GM18505 (cell line): ENCODE results near the gene OR2Z1.
"Not testable (repeated sequence)": the region's sequence is repeated elsewhere in the genome, so short reads cannot be mapped to it uniquely, and the experiment has no call there.

Source experiments
- ATAC-seq: cut with Tn5 transposase; IDR thresholded peaks from one replicate; pipeline ENCODE4 v1.9.1; 2021; ENCODE audit not compliant: unreplicated experiment
- POLR2A ChIP-seq: IDR thresholded peaks from 4 replicates; pipeline ENCODE4 v1.6.1; 2011; ENCODE audit warnings: borderline replicate concordance; ENCODE audit not compliant: insufficient read depth, insufficient read length; ENCODE audit errors: extremely low read depth

Gene OR2Z1

GRCh38 chr19:8690753-8691539 lies 30.5 kb upstream of the OR2Z1 start:
- ATAC-seq = no peak

GRCh38 chr19:8695501-8695900 lies 25.9 kb upstream of the OR2Z1 start:
- no peak for ATAC-seq
- no peak for TF ChIP-seq POLR2A

More at GRCh38 chr19:8690753-8691539, 30.5 kb upstream of the OR2Z1 start:
- TF ChIP-seq POLR2A = no peak

GRCh38 chr19:8695911-8696310 lies 25.5 kb upstream of the OR2Z1 start:
- no peak for ATAC-seq
- TF ChIP-seq POLR2A = no peak

GRCh38 chr19:8696993-8697392 lies 24.4 kb upstream of the OR2Z1 start:
- ATAC-seq = no peak
- no peak for TF ChIP-seq POLR2A

GRCh38 chr19:8697671-8698432 lies 23.6 kb upstream of the OR2Z1 start:
- ATAC-seq = no peak
- no peak for TF ChIP-seq POLR2A

- no peak for ATAC-seq
- no peak for TF ChIP-seq POLR2A
Observed at GRCh38 chr19:8698433-8699063, 22.9 kb upstream of the OR2Z1 start, which contains the start of gene ACTL9. Gene ACTL9 (minus strand): TSS chr19:8698795. CDS start chr19:8698701, 94 bp downstream.

GRCh38 chr19:8699908-8700307 lies 21.5 kb upstream of the OR2Z1 start:
- ATAC-seq = no peak
- TF ChIP-seq POLR2A = no peak

- ATAC-seq = no peak
- no peak for TF ChIP-seq POLR2A
Observed at GRCh38 chr19:8700956-8701355, 20.5 kb upstream of the OR2Z1 start.

- no peak for ATAC-seq
- TF ChIP-seq POLR2A = no peak
Observed at GRCh38 chr19:8702350-8702749, 19.1 kb upstream of the OR2Z1 start.

- TF ChIP-seq POLR2A = no peak
- ATAC-seq = no peak
Observed at GRCh38 chr19:8703223-8703622, 18.2 kb upstream of the OR2Z1 start.

GRCh38 chr19:8705304-8705703 lies 16.1 kb upstream of the OR2Z1 start:
- not testable (repeated sequence) for ATAC-seq

- TF ChIP-seq POLR2A = no peak
- ATAC-seq = no peak
Observed at GRCh38 chr19:8705742-8706141, 15.7 kb upstream of the OR2Z1 start.

- ATAC-seq = not testable (repeated sequence)
Observed at GRCh38 chr19:8710337-8710736, 11.1 kb upstream of the OR2Z1 start.

- TF ChIP-seq POLR2A = no peak
- no peak for ATAC-seq
Observed at GRCh38 chr19:8722032-8722431, 598 bp downstream of the OR2Z1 start.
